ENCODE results near the gene MEG3. TPM values are rescaled to one million over a fixed set of nuclear protein-coding genes. Genes with fewer than 3 reads are reported as not detected.

Gene MEG3
- total RNA-seq, 1 donor from 2014 or later: not detected

DNA sequence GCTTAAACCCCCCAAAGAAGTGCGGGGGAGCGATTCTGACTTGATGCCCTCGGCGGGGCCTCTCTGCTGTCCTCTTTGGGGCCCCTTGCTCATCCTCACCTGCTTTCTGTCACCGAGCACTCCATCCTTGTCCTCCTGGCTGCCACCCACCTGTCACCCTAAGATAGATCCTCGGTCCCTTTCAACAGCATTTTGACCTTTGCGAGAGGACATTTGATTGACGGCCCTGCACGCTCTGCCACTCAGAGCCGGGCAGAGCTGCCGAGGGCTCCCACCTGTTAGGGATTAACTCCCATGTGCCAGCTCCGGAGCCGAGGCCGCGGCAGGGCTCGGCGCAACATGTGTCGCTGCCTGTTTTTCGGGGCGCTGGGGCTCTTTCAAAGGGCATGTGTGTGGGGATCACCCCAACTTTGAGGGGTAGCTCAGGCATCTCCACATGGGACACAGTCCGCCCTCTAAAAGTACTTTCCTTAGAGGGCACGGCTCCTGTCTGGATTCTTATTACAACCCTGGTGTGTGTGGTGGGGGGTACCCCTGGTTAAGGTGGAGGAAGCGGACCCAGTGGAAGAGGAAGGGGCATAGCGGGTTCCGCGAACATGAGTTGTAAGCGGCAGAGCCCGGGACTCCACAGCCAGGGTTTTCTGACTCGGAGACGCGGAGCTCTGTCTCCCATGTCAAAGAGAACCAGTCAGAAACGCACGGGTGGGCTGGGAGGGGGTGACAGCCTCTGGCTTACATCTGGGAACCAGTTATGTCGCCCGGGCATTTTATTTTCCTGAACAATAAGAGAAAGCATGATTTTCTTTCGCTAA is 811 bp upstream of the MEG3 start:
- Mint-ChIP-seq H3K4me3 (ENCODE audit: unreplicated experiment) (no peak overlapping the region), H3K27me3 (ENCODE audit: low read depth) (peaks cover 4% of the 10 kb centered on the region), H3K9me3 (ENCODE audit: low read depth) (peaks cover 3% of the 10 kb centered on the region), H3K27ac (ENCODE audit: unreplicated experiment) (no peak overlapping the region), H3K4me1 (ENCODE audit: low read depth) (peaks cover 24% of the 10 kb centered on the region), H3K36me3 (ENCODE audit: low read depth) (peaks cover 1% of the 10 kb centered on the region)
- no peak for DNase-seq (ENCODE audit: low spot score)
- TF ChIP-seq, protein P1, sequence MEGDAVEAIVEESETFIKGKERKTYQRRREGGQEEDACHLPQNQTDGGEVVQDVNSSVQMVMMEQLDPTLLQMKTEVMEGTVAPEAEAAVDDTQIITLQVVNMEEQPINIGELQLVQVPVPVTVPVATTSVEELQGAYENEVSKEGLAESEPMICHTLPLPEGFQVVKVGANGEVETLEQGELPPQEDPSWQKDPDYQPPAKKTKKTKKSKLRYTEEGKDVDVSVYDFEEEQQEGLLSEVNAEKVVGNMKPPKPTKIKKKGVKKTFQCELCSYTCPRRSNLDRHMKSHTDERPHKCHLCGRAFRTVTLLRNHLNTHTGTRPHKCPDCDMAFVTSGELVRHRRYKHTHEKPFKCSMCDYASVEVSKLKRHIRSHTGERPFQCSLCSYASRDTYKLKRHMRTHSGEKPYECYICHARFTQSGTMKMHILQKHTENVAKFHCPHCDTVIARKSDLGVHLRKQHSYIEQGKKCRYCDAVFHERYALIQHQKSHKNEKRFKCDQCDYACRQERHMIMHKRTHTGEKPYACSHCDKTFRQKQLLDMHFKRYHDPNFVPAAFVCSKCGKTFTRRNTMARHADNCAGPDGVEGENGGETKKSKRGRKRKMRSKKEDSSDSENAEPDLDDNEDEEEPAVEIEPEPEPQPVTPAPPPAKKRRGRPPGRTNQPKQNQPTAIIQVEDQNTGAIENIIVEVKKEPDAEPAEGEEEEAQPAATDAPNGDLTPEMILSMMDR (IDR thresholded peaks at IDR 0.05): no peak

DNA sequence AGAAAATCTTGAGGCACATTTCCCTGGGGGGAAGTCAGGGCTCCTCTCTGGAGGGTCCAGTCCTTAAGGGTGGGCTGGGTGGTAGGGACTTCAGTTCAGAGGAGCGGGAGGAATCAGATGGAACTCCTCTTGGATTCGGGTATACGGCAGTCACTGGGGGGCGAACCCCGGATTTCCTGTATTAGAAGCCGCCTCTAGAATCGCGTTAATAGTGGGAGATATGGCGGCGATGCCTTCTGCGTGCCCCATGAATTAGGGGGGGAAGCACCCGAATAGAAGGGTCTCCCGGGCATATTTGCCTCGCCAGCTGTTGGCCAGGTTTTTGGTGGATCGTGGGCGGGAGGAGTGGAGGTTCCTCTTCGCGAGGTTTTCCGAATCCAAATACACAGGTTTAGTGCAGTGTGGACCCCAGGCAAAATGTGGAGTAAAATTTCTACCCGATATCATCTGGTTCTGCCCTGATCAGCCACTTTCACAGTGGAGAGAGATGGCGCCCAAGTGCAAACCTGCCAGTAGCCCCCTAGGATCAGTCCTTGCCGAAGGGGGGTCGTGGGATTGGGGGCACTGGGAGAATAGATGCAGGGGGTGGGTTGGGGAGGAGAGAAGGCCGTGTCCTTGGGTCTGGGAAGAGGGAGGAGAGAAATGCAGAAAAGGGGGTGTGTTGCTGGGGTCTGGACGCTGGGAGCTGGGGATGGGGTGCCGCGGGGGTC is 628 bp downstream of the MEG3 start:
- H3K4me3 Mint-ChIP-seq (ENCODE audit: unreplicated experiment): no peak overlapping the region
- TF ChIP-seq, protein P1 (IDR thresholded peaks at IDR 0.05): no peak
- no peak overlapping the region for H3K27ac Mint-ChIP-seq (ENCODE audit: unreplicated experiment)
- H3K36me3 Mint-ChIP-seq (ENCODE audit: low read depth): peaks cover 1% of the 10 kb centered on the region
- peaks cover 20% of the 10 kb centered on the region for H3K4me1 Mint-ChIP-seq (ENCODE audit: low read depth)
- peaks cover 3% of the 10 kb centered on the region for H3K9me3 Mint-ChIP-seq (ENCODE audit: low read depth)
- peaks cover 8% of the 10 kb centered on the region for H3K27me3 Mint-ChIP-seq (ENCODE audit: low read depth)
- no peak for DNase-seq (ENCODE audit: low spot score)

DNA sequence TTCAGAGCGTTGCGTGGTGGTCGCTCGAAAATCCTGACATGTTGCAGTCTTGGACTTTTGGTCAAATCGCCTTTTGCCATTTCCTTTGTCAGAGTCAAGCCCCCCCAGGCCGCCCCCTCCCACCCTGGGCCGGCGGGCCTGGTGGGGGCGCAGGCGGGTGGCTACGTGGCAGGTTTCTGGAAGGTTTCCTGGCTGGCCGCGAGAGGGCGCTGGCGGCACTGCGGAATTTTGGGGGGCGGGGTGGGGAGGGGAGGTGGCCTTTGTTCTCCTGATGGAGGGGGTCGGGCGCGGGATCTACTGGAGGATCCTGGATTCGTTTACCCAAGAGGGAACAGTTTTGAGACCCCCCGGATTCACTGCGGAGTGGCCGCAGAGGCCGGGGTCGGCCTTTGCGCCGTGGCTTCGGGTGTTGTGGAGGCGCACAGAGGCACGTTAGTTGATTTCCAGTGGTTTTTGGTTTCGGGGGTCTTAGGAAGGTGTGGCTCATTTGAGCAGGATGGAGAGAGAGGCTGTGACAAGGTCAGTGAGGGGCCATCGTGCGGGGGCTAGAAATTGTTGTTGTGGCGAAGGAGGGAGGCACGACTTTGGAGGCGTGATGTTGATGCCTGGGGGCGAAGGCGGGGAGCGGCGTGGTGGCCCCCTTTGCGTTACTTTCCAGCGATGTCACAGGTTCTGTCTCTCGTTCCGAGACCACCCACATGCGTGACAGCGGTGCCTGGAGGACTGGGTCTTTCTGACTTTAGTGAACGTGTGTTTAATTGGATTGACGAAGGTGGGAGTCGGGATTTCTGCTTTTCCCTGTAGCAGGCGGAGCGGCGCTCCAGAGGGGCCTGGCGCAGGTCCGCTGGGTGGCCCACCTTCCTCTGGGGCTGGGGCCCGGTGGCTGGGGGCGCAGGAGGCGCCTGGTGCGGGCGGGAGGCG is 1.4 kb downstream of the MEG3 start:
- H3K27me3 Mint-ChIP-seq (ENCODE audit: low read depth): peaks cover 10% of the 10 kb centered on the region
- no peak overlapping the region for H3K4me3 Mint-ChIP-seq (ENCODE audit: unreplicated experiment)
- DNase-seq (ENCODE audit: low spot score): no peak
- no peak overlapping the region for H3K27ac Mint-ChIP-seq (ENCODE audit: unreplicated experiment)
- peaks cover 1% of the 10 kb centered on the region for H3K36me3 Mint-ChIP-seq (ENCODE audit: low read depth)
- TF ChIP-seq, protein P1 (IDR thresholded peaks at IDR 0.05): no peak
- H3K4me1 Mint-ChIP-seq (ENCODE audit: low read depth): peaks cover 12% of the 10 kb centered on the region
- H3K9me3 Mint-ChIP-seq (ENCODE audit: low read depth): peaks cover 3% of the 10 kb centered on the region

DNA sequence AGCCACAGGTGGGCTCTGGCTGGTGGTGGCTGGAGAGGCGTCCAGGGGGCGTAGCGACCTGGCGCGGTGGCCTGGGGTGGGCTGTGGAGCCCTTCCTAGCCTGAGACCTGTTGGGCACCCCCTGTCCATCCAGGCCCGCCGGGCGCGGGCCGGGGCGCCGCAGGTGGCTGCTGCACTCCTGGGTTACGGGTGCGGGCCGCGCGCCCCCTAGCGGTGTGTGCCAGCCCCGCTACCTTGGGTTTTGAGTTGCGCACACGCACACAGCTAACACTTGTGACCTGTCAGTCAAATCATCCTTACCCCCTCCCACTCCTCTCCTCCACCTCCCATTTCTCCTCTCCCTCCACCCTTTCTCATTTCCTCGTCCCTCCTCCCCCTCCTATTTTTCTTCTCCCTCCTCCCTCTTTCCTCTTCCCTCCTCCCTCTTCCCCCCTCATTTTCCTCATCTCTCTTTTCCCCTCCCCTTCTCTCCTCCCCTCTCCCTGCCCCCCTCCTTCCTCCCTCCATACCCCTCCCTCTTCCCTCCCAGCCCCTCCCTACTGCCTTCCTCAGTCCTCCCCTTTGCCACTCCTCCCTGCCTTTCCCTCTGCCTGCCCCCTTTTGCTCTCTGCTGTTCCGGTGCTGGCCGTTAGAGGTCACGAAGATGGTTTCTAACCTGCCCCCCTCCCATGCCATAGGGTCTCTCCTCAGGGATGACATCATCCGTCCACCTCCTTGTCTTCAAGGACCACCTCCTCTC is 2.3 kb downstream of the MEG3 start:
- Mint-ChIP-seq H3K4me1 (ENCODE audit: low read depth) (peaks cover 4% of the 10 kb centered on the region), H3K27ac (ENCODE audit: unreplicated experiment) (no peak overlapping the region)
- TF ChIP-seq, protein P1 (IDR thresholded peaks at IDR 0.05): peak; percentile 18

More for the DNA sequence above, 2.3 kb downstream of the MEG3 start:
- no peak for DNase-seq (ENCODE audit: low spot score)
- peaks cover 1% of the 10 kb centered on the region for H3K36me3 Mint-ChIP-seq (ENCODE audit: low read depth)
- H3K4me3 Mint-ChIP-seq (ENCODE audit: unreplicated experiment): no peak overlapping the region
- peaks cover 3% of the 10 kb centered on the region for H3K9me3 Mint-ChIP-seq (ENCODE audit: low read depth)
- H3K27me3 Mint-ChIP-seq (ENCODE audit: low read depth): peaks cover 10% of the 10 kb centered on the region

Data from chondrocyte (in vitro differentiated cells).